Nephron (organoid): Measurements from ENCODE around the gene TRUB1.

ENCODE experiments used
- H3K27ac Mint-ChIP-seq, 3 experiments: 2 replicates each; pipeline ENCODE4 v1.8.0; 2020; ENCODE audit warnings: mixed read lengths in 3 of 3, mild to moderate bottlenecking in 2 of 3, moderate library complexity in 1 of 3
- H3K27me3 Mint-ChIP-seq: 2 replicates; pipeline ENCODE4 v1.8.0; 2021; ENCODE audit warnings: low read depth, mild to moderate bottlenecking, moderate library complexity, mixed read lengths
- H3K36me3 Mint-ChIP-seq: 2 replicates; pipeline ENCODE4 v1.8.0; 2020; ENCODE audit warnings: low read depth, mixed read lengths
- H3K4me1 Mint-ChIP-seq: 2 replicates; pipeline ENCODE4 v1.8.0; 2020; ENCODE audit warnings: mixed read lengths
- H3K4me3 Mint-ChIP-seq, 3 experiments: 2 replicates each; pipeline ENCODE4 v1.8.0; 2020; ENCODE audit warnings: mild to moderate bottlenecking in 3 of 3, mixed read lengths in 3 of 3, moderate library complexity in 2 of 3
- H3K9me3 Mint-ChIP-seq: 2 replicates; pipeline ENCODE4 v1.8.0; 2020; ENCODE audit warnings: mixed read lengths
- TF ChIP-seq, protein P1 (sequence below), 3 experiments: fragments of 200-600 bp; sonication (generic); IDR thresholded peaks; one replicate each; pipeline ENCODE4 v1.5.0; 2021; ENCODE audit warnings: antibody characterized with exemption in 3 of 3; ENCODE audit not compliant: unreplicated experiment in 3 of 3

Gene TRUB1

DNA sequence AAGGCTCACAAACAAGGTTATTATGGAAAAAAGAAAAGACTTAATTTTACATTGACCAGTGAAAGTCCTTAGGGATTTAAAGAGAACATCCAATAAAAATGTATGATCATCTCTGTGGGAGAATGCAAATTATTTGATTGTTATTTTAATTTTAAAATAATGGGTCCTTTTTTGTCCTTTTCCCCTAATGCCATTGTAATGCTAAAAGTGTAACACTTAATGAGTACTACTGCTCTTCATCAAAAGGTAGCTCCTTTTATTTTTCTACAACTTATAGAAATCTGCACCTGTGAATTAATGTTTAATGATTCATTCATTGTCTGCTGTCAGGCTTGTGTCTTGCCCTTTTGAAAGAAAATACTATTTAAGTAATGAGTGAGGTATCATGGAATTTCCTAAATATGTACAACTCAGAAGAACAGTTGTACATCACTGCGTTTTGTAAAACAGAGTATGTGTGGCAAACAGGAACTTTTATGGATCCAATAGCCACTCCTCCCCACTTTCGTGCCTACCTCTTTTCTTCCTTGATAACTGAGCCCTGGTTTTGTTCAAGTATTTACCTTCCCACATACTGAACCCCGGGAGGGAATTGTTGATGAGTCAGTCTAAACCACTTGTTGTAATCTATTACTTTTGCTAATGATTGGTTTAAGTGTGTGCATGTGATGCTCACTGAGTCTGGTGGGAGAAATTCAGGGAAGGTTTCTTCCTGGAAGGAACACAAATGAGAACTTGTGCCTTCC is 19.9 kb upstream of the TRUB1 start:
- H3K27ac Mint-ChIP-seq = peak overlapping the region in 1 of 3 experiments; percentile 6
- no peaks in the 10 kb centered on the region for H3K36me3 Mint-ChIP-seq
- no peak overlapping the region for H3K4me3 Mint-ChIP-seq
- H3K4me1 Mint-ChIP-seq = peaks cover 16% of the 10 kb centered on the region
- TF ChIP-seq, protein P1, sequence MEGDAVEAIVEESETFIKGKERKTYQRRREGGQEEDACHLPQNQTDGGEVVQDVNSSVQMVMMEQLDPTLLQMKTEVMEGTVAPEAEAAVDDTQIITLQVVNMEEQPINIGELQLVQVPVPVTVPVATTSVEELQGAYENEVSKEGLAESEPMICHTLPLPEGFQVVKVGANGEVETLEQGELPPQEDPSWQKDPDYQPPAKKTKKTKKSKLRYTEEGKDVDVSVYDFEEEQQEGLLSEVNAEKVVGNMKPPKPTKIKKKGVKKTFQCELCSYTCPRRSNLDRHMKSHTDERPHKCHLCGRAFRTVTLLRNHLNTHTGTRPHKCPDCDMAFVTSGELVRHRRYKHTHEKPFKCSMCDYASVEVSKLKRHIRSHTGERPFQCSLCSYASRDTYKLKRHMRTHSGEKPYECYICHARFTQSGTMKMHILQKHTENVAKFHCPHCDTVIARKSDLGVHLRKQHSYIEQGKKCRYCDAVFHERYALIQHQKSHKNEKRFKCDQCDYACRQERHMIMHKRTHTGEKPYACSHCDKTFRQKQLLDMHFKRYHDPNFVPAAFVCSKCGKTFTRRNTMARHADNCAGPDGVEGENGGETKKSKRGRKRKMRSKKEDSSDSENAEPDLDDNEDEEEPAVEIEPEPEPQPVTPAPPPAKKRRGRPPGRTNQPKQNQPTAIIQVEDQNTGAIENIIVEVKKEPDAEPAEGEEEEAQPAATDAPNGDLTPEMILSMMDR (IDR thresholded peaks at IDR 0.05; ENCODE audit: unreplicated experiment in 3 of 3) = no peak
- H3K9me3 Mint-ChIP-seq = no peaks in the 10 kb centered on the region
- peaks cover 5% of the 10 kb centered on the region for H3K27me3 Mint-ChIP-seq

DNA sequence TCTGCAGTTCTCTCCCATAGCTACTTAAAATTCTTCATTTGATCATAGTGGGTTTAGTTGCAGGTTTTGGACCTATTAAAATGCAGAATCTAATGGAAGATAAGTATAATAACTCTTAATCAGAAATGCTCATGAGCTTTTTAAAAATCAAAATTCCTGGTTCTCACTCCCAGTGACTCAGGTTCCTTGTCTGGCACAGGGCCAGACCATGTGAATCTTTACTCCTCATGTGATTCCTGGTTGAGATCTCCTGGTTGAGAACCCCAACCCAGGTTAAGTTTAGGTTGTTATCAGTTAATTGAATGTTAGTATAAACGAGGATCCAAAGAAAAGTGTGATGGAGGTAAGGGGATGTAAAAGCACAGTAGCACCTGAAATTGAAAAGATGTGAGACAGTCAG is 17.5 kb upstream of the TRUB1 start:
- Mint-ChIP-seq H3K36me3 (no peaks in the 10 kb centered on the region), H3K27me3 (peaks cover 5% of the 10 kb centered on the region), H3K4me3 (peak overlapping the region in 1 of 3 experiments; percentile 8), H3K27ac (peak overlapping the region in 2 of 3 experiments; percentile 69 to 81), H3K4me1 (peaks cover 22% of the 10 kb centered on the region), H3K9me3 (peaks cover 5% of the 10 kb centered on the region)
- TF ChIP-seq, protein P1 (IDR thresholded peaks at IDR 0.05; ENCODE audit: unreplicated experiment in 3 of 3) = no peak

DNA sequence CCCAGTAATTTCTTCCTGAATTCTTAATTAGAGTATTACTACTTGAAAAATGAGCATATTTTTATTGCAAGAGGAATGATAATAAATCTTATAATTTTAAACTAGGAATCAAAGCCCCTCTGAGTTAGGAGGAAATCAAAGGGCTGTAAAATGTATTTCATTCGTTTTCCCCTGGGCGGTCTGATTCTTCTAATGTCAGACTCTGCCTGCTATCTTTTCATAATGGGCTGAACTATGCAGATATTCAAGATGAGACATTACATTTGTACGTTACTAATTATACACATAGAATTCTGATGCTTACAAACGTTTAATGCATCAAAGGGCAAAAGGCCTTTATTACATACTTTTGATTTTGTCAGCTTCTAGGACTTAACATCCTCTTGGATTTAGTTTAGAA is 16.0 kb upstream of the TRUB1 start:
- Mint-ChIP-seq H3K4me3 (no peak overlapping the region), H3K27ac (peak overlapping the region; percentile 72 to 94 (median 92)), H3K27me3 (no peaks in the 10 kb centered on the region), H3K36me3 (no peaks in the 10 kb centered on the region), H3K4me1 (peaks cover 29% of the 10 kb centered on the region), H3K9me3 (peaks cover 5% of the 10 kb centered on the region)
- TF ChIP-seq, protein P1 (IDR thresholded peaks at IDR 0.05; ENCODE audit: unreplicated experiment in 3 of 3) = no peak

DNA sequence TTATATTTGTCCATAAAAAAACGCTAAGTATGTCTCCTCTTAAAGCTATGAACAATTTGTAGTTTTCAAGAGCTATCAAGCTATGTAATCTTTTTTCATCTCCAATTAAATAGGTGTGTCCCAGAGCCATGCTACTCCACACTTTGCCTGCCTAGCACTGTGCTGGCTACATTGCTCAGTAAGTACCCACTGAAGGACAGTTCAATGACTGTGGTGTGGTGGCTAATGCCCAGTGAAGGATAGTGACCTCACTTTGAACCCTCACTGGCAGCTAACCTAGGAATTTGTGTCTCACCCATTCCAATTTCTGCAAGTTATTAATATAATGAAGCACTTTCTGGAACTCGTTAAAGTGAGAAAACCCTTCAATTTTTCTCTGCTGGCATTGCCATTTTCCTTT is 14.4 kb upstream of the TRUB1 start:
- Mint-ChIP-seq H3K4me1 (peaks cover 39% of the 10 kb centered on the region), H3K27me3 (no peaks in the 10 kb centered on the region), H3K36me3 (no peaks in the 10 kb centered on the region), H3K27ac (peak overlapping the region; percentile 18 to 47 (median 43)), H3K9me3 (peaks cover 5% of the 10 kb centered on the region), H3K4me3 (no peak overlapping the region)
- TF ChIP-seq, protein P1 (IDR thresholded peaks at IDR 0.05; ENCODE audit: unreplicated experiment in 3 of 3) = no peak

DNA sequence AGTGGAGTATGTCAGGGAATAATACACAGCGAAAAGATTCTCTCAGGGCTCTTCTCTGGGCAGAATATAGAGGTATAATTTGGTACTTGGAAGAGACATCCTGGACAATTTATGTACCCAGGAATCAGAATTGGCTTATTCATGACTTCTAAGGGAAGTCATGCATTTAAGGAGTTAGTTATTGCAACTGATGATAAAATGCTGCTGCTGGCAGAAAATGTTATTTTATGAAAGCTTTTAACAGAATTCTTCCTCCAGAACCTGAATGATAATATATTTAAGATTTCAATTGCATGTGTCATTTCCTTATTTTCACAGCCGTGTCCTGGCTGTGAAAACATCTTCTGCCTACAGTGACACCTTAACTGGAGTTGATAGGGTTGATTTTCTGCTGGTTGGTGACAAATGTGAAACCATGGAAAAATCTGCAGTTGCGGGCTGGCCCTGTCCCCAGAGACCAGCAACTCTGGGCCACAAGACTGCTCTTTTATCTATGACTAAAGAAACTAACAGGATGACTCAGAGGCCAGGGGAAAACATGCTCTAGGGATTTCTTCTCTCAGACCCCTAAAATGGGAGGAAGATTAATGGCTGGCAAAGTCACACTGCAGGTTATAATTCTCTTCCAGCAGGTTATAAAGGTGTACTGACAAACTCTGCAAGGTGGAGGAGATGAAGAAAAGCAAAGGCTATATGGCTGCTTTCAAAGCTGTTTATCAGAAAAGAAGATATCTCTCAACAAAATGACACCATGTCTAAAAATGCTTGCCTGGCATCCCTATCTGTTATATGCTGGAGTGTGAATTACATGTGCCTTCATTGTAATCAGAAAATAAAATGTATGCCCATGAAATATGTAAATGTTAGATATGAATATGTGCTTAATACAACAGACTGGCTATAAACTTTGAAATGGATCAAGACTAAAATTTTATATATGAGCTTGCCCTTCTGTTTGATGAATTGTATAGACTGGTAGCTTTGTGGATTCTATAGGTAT is 12.1 kb upstream of the TRUB1 start:
- peaks cover 49% of the 10 kb centered on the region for H3K4me1 Mint-ChIP-seq
- no peaks in the 10 kb centered on the region for H3K36me3 Mint-ChIP-seq
- no peak overlapping the region for H3K4me3 Mint-ChIP-seq
- H3K27me3 Mint-ChIP-seq = no peaks in the 10 kb centered on the region
- TF ChIP-seq, protein P1 (IDR thresholded peaks at IDR 0.05; ENCODE audit: unreplicated experiment in 3 of 3) = no peak
- peaks cover 5% of the 10 kb centered on the region for H3K9me3 Mint-ChIP-seq
- H3K27ac Mint-ChIP-seq = peak overlapping the region; percentile 67 to 71 (median 71)
